Activated naive CD8-positive, alpha-beta T cell treated with anti-CD3 and anti-CD28 coated beads for 36 hours (primary cell): Measurements from ENCODE around the gene IQCM. TPM values are rescaled to one million over a fixed set of nuclear protein-coding genes. Genes with fewer than 3 reads are reported as not detected.

Experiments used
- DNase-seq: peaks from one replicate; pipeline ENCODE4 v3.0.0; 2021
- H3K27ac Mint-ChIP-seq: one replicate; pipeline ENCODE4 v1.8.0; 2022; ENCODE audit warnings: mild to moderate bottlenecking, moderate library complexity, mixed read lengths
- H3K27me3 Mint-ChIP-seq: one replicate; pipeline ENCODE4 v1.8.0; 2022; ENCODE audit warnings: mild to moderate bottlenecking, mixed read lengths
- H3K36me3 Mint-ChIP-seq: one replicate; pipeline ENCODE4 v1.8.0; 2021; ENCODE audit warnings: mild to moderate bottlenecking, mixed read lengths
- H3K4me1 Mint-ChIP-seq: one replicate; pipeline ENCODE4 v1.8.0; 2021; ENCODE audit warnings: mixed read lengths
- H3K4me3 Mint-ChIP-seq: one replicate; pipeline ENCODE4 v1.8.0; 2022; ENCODE audit warnings: mild to moderate bottlenecking, moderate library complexity, mixed read lengths
- H3K9me3 Mint-ChIP-seq: one replicate; pipeline ENCODE4 v1.8.0; 2022; ENCODE audit warnings: mixed read lengths
- total RNA-seq, 2 experiments: library from RNA; stranded (reverse); gene quantifications; one replicate each; pipeline ENCODE4 v1.2.3, GENCODE V29; 2021

IQCM gene
- total RNA-seq, 2 experiments from 2014 or later = not detected

DNA sequence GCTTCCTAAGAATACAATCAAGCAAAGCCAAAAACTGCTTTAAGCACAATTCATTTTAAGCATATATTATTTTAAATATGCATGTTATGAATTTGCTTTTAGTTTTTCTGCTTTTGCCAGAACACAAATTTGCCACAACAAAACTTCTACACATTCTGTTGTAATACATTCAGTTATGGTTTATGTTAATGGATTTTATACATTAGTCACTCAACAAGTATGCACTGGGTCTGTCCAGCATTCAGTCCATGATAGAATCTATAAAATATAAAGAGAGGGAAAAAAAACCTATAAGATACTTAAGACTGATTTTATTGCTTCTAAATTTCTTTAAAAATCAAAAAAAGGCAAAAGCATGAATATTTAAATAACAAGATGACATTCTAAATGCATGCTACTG is 22.2 kb downstream of the IQCM start:
- H3K27me3 Mint-ChIP-seq = no peaks in the 10 kb centered on the region
- H3K4me3 Mint-ChIP-seq = no peak overlapping the region
- no peaks in the 10 kb centered on the region for H3K36me3 Mint-ChIP-seq
- no peak overlapping the region for H3K27ac Mint-ChIP-seq
- no peaks in the 10 kb centered on the region for H3K4me1 Mint-ChIP-seq
- H3K9me3 Mint-ChIP-seq = no peaks in the 10 kb centered on the region
- no peak for DNase-seq

DNA sequence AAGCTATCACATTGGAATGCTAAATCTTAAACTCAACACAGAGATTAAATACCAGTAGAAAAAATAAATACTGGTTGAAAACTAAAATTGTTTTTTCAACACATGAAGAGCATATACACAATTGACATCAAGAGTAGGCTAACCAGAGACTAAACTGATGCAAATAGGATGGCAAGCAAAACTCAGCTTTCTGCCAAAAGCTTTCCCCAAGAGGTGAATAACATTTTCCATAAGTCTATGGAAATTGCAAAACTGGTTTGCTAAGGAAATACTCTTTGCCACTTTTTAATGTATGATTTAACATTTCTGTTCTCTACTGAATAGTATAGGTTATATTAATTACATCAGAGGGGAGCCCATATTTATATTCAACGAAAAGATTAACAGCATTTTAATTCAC is 23.8 kb downstream of the IQCM start:
- Mint-ChIP-seq H3K36me3 (no peaks in the 10 kb centered on the region), H3K4me3 (no peak overlapping the region), H3K27ac (no peak overlapping the region), H3K4me1 (no peaks in the 10 kb centered on the region), H3K9me3 (no peaks in the 10 kb centered on the region), H3K27me3 (no peaks in the 10 kb centered on the region)
- DNase-seq = no peak

DNA sequence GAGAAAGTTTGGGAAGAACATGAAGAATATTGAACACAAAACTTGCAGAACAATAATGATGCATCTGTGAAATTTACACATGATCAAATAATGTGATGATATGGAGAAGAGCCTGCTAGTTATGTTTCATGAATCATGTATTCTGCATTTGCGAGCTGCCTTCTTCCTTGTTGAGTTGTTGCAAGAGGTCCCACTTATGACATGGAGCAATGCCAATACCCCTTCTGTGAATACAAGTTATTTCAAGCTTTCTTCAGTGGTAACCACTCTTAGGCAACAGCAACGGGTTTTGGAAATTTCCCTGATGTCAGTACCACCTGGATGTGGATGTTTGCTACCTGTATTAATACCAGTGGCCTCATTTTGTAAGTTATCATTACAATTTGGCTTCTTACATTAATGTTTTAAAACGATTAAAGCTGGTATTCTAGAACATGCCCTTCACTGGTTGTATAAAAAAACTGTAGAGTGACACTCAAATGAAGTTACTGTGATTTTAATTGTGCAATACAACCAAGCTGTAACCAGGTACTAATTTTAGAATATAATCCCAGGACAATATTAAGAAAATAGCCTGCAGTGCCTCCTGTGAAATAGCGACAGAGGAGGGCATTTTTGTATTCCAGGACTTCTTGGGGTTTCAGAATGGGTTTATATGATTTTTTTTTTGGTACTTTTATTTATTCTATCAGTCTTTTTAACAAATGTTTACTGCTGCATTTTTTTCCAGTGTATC is 25.3 kb downstream of the IQCM start:
- no peak for DNase-seq
- Mint-ChIP-seq H3K27me3 (no peaks in the 10 kb centered on the region), H3K36me3 (no peaks in the 10 kb centered on the region), H3K9me3 (no peaks in the 10 kb centered on the region), H3K4me3 (no peak overlapping the region), H3K27ac (no peak overlapping the region), H3K4me1 (no peaks in the 10 kb centered on the region)

DNA sequence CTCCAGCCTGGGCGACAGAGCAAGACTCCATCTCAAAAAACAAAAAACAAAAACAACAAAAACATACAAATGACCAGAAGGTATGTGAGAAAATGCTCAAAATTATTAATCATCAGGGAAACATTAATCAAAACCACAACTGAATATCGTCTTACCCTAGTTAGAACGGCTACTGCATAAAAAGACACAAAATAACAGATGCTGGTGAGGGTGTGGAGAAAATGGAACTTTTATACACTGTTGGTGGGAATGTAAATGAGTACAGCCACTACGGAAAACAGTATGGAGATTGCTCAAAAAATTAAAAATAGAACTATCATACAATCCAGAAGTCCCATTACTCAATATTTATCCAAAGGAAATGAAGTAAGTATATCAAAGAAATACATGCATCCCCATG is 27.3 kb downstream of the IQCM start:
- Mint-ChIP-seq H3K36me3 (no peaks in the 10 kb centered on the region), H3K4me1 (no peaks in the 10 kb centered on the region), H3K9me3 (no peaks in the 10 kb centered on the region), H3K4me3 (no peak overlapping the region), H3K27me3 (no peaks in the 10 kb centered on the region), H3K27ac (no peak overlapping the region)
- no peak for DNase-seq

DNA sequence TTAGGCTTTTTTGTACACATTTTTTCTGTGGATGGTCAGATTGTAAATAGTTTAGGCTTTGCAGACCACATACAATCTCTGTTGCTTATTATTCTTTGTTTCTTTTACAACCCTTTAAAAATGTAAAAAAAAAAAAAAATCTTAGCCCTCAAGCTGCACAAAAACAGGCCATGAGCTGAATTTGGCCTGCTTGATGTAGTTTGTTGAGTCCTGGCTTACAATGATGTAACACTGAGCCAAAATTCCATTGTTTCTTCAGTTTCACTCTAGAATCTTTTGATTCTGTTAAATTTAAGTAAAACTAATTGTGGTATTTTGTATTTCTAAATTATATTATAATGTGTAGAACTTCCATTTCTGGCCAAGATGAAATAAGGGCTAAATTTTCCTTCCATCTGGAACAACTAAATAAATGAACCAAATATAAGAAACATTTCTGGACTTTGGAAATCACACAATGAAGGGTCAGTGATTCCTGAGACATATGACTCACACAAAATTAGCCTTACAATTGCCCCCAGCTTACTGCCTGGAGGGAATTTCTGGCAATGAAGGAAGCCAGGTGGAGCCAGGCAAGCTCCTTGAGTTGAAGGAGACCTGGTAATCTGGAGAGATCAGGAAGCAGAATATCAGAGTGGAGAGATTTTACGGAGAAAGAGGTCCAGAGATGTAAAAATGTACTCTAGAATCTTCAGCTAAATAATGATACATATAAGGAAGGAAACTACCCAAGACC is 29.8 kb downstream of the IQCM start:
- Mint-ChIP-seq H3K4me1 (no peaks in the 10 kb centered on the region), H3K27me3 (no peaks in the 10 kb centered on the region), H3K36me3 (no peaks in the 10 kb centered on the region), H3K27ac (no peak overlapping the region), H3K4me3 (no peak overlapping the region), H3K9me3 (no peaks in the 10 kb centered on the region)
- no peak for DNase-seq

DNA sequence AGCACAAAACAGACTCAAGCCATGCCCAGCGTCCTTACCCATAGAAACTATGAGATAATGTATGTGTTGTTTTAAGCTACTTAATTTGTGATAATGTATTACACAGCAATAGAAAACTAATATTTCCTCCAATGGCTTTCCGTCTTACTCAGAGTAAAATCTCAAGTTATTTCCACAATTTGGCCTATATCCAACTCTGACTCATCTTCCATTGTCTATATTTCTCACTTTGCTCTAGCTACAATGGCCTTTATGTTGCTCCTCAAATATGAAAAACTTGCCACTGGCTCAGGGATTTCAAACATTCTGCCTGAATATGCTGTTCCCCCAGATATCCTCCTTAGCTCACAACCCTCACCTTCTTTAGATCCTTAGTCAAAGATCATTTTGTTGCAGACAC is 31.6 kb downstream of the IQCM start:
- Mint-ChIP-seq H3K4me3 (no peak overlapping the region), H3K36me3 (no peaks in the 10 kb centered on the region), H3K4me1 (no peaks in the 10 kb centered on the region), H3K27me3 (no peaks in the 10 kb centered on the region), H3K27ac (no peak overlapping the region), H3K9me3 (no peaks in the 10 kb centered on the region)
- no peak for DNase-seq

DNA sequence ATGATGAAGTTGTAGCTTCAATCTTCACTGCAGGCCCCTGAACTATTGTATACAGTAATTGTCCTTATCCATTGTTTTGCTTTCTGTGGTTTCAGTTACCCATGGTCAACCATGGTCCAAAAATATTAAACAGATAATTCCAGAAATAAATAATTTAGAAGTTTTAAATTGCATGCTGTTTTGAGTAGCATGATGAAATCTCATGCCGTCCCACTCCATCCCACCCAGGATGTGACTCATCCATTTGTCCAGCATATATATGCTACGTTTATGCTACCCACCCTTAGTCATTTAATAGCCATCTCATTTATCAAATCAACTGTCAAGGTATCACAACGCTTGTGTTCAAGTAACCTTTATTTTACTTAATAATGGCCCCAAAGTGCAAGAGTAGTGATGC is 34.5 kb downstream of the IQCM start:
- no peaks in the 10 kb centered on the region for H3K36me3 Mint-ChIP-seq
- H3K9me3 Mint-ChIP-seq = no peaks in the 10 kb centered on the region
- DNase-seq = no peak

DNA sequence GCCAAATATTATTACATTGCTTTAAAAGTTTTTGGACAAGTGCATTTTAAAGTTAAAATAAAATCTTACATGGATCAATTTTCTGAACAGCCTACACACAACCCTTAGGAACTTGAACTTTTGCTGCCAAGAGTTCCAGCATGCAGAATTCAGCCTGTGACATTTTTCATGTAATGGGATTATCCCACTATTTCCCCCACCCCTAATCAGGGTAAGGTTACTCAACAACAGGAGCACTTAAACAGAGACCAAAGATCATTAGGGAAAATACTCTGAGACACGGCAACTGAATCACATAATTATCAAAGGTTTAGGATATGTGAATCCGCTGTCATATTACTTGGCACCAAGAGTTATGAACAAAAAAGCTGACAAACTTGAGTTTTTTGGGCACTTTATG is 47.2 kb downstream of the IQCM start:
- H3K27me3 Mint-ChIP-seq = no peaks in the 10 kb centered on the region
- H3K27ac Mint-ChIP-seq = no peak overlapping the region
- no peak overlapping the region for H3K4me3 Mint-ChIP-seq
- H3K9me3 Mint-ChIP-seq = no peaks in the 10 kb centered on the region
- no peaks in the 10 kb centered on the region for H3K36me3 Mint-ChIP-seq
- H3K4me1 Mint-ChIP-seq = no peaks in the 10 kb centered on the region
- DNase-seq = no peak

More for the DNA sequence above, 34.5 kb downstream of the IQCM start:
- Mint-ChIP-seq H3K27me3 (no peaks in the 10 kb centered on the region), H3K4me3 (no peak overlapping the region), H3K27ac (no peak overlapping the region), H3K4me1 (no peaks in the 10 kb centered on the region)

DNA sequence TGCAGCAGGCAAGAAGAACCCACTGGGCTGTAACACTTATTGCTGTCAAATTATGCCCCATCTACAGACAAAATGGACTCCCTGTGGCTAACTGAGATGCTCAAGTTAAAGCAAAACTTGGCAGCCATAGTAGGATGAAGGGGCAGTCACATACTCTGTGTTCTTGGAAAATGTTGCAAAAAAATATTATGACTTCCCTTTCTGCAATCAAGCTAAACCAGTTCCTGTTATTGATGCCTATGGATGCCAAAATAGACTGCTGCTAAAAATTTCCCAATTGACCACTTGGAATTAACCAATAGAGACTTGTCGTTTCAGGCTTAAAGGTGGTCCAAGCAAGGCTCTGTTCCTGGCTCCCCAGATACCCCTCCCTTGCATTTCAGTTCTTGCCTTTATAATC is 49.5 kb downstream of the IQCM start:
- no peak overlapping the region for H3K4me3 Mint-ChIP-seq
- H3K27ac Mint-ChIP-seq = no peak overlapping the region
- no peaks in the 10 kb centered on the region for H3K9me3 Mint-ChIP-seq
- H3K27me3 Mint-ChIP-seq = no peaks in the 10 kb centered on the region
- no peak for DNase-seq
- no peaks in the 10 kb centered on the region for H3K36me3 Mint-ChIP-seq
- H3K4me1 Mint-ChIP-seq = no peaks in the 10 kb centered on the region

DNA sequence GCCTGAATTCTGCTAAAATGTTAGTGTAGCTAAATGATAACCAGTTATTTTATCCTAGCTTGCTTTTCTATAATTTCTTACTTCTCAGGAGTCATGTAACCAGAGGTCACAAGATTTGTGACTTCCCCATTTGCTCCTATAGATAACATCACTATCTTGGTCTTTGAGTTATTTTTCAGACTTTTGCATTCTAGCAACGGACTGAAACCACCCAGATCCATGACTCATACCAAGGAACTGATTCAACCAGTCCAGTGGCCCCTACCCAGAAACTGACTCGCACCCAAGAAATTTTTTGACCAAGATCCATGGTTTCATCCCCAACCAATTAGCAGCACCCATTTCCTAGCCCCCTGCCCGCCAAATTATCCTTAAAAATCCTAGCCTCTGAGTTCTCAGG is 50.0 kb downstream of the IQCM start:
- no peak overlapping the region for H3K27ac Mint-ChIP-seq
- H3K36me3 Mint-ChIP-seq = no peaks in the 10 kb centered on the region
- no peak for DNase-seq
- no peaks in the 10 kb centered on the region for H3K4me1 Mint-ChIP-seq
- no peak overlapping the region for H3K4me3 Mint-ChIP-seq
- no peaks in the 10 kb centered on the region for H3K9me3 Mint-ChIP-seq
- H3K27me3 Mint-ChIP-seq = no peaks in the 10 kb centered on the region

DNA sequence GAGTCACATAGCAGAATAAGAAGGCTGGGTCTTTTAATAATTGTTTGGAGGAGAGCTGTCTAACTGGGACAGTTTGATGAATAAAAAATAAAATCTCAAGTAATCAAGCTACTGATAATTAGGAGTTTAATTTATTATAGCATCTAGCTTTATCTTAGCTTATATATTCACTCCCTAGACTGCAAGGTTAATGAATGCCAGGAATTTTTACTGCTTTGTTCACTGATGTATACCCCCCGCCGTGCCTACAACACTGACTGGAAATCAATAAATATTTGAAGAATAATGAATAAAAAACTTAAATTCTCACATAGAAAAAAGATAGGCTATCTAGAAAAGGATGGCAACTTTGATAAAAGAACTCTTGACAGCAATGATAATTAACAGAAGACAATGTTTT is 59.7 kb downstream of the IQCM start:
- H3K27ac Mint-ChIP-seq = no peak overlapping the region
- no peaks in the 10 kb centered on the region for H3K27me3 Mint-ChIP-seq
- H3K4me1 Mint-ChIP-seq = no peaks in the 10 kb centered on the region
- no peak overlapping the region for H3K4me3 Mint-ChIP-seq
- H3K9me3 Mint-ChIP-seq = no peaks in the 10 kb centered on the region
- no peak for DNase-seq
- no peaks in the 10 kb centered on the region for H3K36me3 Mint-ChIP-seq

DNA sequence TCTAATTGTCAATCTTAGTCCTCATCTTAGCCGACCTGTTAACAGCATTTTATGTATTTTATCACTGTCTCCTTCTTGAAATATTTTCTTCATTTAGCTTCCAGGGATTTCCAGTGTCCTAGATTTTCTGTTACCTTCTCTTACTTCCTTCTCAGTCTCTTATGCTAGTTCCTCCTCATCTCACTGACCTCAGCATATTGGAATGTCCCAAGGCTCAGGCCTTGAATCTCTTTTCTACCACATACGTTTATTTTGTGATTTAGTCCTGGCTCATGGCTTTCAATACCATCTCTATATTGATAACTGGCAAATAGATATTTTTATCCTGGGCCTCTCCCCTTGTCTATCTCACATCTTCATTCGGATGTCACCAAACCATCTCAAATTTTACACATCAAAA is 61.1 kb downstream of the IQCM start:
- DNase-seq = no peak
- no peaks in the 10 kb centered on the region for H3K36me3 Mint-ChIP-seq
- H3K4me1 Mint-ChIP-seq = no peaks in the 10 kb centered on the region
- no peak overlapping the region for H3K27ac Mint-ChIP-seq
- H3K9me3 Mint-ChIP-seq = no peaks in the 10 kb centered on the region
- no peaks in the 10 kb centered on the region for H3K27me3 Mint-ChIP-seq
- no peak overlapping the region for H3K4me3 Mint-ChIP-seq

DNA sequence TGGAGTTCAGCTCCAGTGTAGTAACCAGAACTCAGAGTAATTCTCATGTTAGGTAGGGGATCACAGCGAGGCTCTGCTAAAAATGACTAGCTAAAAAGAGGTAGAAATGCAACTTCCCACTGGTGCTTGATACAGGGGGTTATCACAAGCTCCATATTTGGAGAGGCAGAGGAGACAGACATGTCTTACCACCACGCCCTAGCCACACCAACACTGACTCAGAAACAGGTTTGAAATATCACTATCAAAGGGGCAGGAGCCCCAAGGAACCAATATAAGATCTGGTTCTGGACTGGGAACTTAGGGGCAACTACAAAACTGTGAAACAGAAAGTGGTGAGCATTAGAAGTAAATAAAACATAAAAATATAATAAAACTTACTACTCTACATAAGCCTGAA is 62.9 kb downstream of the IQCM start:
- H3K27ac Mint-ChIP-seq = no peak overlapping the region
- H3K4me3 Mint-ChIP-seq = no peak overlapping the region
- no peaks in the 10 kb centered on the region for H3K4me1 Mint-ChIP-seq
- H3K36me3 Mint-ChIP-seq = no peaks in the 10 kb centered on the region
- no peaks in the 10 kb centered on the region for H3K27me3 Mint-ChIP-seq
- H3K9me3 Mint-ChIP-seq = no peaks in the 10 kb centered on the region
- no peak for DNase-seq

DNA sequence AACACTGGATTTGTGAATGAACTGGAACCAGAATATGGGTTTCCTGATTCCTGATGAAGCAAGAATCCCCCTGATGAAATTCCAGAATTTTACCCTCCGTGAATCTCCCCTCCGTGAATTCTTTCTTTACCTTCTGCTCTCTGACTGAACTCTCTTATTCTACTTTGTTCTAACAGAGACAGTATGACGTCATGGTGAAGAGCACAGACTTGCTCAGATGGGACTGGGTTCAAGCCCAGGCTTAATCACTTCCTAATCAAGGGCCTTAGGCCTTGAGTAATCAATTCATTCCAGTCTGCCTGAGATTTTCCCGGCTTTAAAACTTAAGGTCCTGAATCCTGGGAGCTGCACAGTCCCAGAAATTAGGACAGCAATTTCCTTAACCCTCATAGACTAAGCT is 64.5 kb downstream of the IQCM start:
- DNase-seq = no peak
- H3K36me3 Mint-ChIP-seq = no peaks in the 10 kb centered on the region
- no peak overlapping the region for H3K4me3 Mint-ChIP-seq
- no peaks in the 10 kb centered on the region for H3K9me3 Mint-ChIP-seq
- H3K27ac Mint-ChIP-seq = no peak overlapping the region
- no peaks in the 10 kb centered on the region for H3K4me1 Mint-ChIP-seq
- H3K27me3 Mint-ChIP-seq = no peaks in the 10 kb centered on the region

DNA sequence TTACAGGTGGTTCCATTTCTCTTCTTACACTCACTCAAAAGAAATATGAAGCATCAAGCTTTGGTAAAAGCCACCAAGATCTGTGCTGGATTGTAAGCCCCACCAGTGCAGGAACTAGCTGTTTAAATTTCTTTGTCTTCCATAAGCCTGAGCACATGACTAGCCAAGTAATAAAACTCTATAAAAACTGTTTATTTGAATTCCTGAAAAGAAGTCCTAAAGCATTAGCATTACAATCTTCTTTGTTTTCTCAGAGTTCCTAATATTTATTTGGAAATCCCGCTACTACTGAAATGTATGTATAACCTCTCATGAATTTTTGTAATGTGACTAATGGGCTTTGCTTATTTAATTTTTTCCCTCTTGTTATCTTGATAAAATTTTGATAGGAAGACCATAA is 65.9 kb downstream of the IQCM start:
- Mint-ChIP-seq H3K27ac (no peak overlapping the region), H3K9me3 (no peaks in the 10 kb centered on the region), H3K27me3 (no peaks in the 10 kb centered on the region), H3K4me1 (no peaks in the 10 kb centered on the region), H3K36me3 (no peaks in the 10 kb centered on the region), H3K4me3 (no peak overlapping the region)
- DNase-seq = no peak

DNA sequence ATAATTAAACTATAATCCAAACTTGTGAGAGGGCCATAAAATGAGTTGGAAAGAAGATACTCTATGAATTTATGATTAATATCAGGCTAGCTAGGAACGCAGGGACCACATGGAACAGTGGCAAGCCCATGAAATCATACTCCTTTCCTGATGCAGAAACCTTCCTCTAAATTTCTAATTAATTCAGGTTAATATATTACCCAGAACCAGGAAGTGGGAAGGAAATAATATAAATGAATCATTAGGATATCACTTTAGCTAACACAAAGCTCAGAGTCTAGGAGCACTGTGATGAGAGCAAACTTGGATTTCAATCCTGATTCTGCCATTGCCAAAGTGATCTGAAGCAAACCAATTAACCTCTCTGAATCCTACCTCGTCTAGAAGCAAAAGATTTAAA is 68.0 kb downstream of the IQCM start:
- H3K36me3 Mint-ChIP-seq = no peaks in the 10 kb centered on the region
- H3K4me3 Mint-ChIP-seq = no peak overlapping the region
- H3K9me3 Mint-ChIP-seq = no peaks in the 10 kb centered on the region
- DNase-seq = no peak
- no peak overlapping the region for H3K27ac Mint-ChIP-seq
- H3K27me3 Mint-ChIP-seq = no peaks in the 10 kb centered on the region
- H3K4me1 Mint-ChIP-seq = no peaks in the 10 kb centered on the region
